Endothelial cell of hepatic sinusoid (primary cell): Measurements from ENCODE around the gene EEFSEC.
"Not testable (repeated sequence)": the region's sequence is repeated elsewhere in the genome, so short reads cannot be mapped to it uniquely, and the experiment has no call there.

Source experiments
- in situ Hi-C: cut with HindIII; loops from 2 replicates; pipeline ENCODE4 v1.10.0; 2017; ENCODE audit warnings: low sequenced_read_pairs

Gene EEFSEC

DNA sequence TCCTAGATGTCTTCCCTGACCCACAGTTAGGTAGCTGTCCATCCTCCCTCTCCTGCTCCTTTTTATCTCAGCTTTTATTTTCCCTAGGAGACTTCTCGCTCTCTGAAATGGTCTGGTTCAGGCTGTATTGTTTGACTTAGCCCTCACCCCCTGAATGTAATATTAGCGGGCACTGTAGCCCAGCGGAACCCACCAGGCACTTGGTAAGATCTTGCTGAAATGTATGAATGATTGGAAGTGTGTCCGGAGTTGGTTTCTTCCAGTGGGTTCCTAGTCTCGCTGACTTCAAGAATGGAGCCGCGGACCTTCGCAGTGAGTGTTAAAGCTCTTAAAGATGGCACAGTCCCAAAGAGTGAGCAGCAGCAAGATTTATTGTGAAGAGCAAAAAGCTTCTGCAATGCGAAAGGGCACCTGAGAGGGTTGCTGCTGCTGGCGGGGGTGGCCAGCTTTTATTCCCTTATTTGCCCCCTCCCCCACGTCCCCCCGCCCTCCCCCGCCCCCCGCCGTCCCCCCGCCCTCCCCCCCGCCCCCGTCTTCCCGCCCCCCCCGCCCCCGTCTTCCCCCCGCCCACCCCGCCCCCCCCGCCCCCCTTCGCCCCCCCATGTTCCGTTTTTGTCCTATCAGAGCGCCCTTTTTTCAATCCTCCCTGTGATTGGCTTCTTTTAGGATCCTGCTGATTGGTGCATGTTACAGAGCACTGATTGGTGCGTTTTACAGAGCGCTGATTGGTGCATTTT is 694 bp upstream of the EEFSEC start:
- in situ Hi-C loops = no loop called here

DNA sequence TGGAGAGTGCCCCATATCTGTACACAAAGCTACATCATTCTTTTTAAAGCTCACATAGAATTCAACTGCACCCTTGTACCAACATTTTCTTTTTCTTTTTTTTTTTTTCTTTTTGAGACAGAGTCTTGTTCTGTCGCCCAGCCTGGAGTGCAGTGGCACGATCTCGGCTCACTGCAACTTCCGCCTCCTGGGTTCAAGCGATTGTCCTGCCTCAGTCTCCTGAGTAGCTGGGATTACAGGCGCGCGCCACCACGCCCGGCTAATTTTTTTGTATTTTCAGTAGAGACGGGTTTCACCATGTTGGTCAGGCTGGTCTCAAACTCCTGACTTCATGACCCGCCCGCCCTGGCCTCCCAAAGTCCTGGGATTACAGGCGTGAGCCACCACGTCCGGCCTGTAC is 1.1 kb downstream of the EEFSEC start:
- in situ Hi-C loops = not testable (repeated sequence)

DNA sequence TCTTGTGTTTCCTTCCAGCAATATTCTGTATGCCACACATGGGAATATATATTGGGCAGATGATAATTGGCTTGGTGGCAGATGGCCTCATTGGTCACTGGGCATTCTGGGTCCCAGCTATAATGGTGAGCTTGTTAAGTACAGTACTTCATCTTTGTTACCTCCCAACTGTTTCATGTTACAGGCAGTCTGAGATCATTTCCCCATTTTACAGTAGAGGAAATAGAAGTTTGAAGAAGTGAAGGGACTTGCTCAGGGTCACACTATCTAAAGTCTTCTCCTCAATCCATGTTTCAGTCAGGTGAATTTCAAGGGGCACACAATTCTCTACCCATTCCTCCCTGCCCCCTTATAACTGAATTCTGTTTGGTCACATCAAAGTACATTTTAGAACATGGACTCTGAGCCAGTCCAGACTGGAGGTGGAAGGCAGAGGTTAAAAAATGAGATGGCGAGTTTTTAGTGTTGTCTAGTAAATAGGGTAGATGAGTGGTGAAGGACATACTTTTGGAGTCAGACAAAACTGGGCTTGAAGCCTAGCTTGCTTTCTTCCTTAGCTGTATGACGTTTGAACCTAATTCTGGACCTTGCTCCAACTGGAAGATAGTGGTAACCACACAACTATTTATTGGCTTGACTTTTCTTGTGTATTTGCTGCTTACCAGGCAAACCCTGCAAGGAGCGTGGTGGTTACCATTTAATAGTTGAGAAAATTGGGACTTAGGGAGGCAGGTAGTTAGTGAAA is 2.5 kb downstream of the EEFSEC start:
- in situ Hi-C loops = no loop called here

DNA sequence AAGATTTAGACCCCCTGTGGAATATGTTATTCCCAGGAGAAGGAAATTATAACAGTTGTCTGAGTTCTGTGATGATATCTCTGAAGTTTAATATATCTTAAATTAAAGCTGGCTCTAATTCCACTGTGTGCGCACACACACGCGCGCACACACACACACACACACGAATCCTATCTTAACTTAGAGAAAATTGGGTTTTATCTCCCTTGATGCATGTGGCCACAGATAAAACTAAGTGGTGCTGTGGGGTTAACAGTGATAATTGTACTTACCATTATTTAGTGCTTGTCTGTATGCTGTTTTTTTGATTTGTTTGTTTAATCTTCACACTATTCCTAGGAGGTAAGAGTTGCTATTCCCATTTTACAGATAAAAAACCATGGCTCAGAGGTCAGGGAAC is 7.4 kb downstream of the EEFSEC start:
- in situ Hi-C loops = no loop called here

DNA sequence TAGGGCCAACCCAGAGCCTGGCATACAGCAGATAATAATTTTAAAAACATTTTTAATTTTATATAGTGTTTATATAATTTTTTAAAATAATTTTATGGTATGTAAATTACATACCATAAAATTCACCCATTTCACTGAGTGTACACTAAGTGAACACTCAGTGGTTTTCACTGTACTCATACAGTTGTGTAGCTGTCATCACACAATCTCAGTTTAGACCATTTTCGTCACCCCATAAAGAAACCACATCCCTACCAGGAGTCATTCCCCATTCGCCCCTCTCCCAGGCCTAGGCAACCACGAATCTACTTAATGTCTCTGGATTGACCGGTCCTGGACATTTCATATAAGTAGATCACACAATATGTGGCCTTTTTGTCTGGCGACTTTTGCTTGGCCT is 10.2 kb downstream of the EEFSEC start:
- in situ Hi-C loops = no loop called here

DNA sequence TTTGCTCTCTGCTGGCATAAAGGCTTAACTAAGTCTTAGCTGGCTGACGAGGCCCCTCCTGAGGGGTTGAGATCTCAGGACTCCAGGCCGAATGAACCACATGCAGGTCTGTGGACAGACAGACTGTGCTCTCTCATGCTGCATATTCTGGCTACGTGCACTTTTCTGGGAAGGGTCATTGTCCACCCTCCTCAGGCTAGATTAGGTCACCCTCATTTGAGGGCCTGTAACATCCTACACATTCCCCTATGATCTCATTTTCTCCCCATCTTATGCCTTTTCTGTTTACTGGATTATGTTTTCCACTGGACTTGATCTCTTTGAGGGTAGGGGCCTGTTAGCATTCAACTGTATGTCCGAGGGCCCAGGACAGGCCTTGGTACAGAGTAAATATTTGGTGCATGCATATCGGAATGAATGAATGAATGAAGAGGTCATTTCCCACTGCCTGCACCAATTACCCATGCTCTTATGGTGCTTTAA is 13.7 kb downstream of the EEFSEC start:
- in situ Hi-C loops = no loop called here

DNA sequence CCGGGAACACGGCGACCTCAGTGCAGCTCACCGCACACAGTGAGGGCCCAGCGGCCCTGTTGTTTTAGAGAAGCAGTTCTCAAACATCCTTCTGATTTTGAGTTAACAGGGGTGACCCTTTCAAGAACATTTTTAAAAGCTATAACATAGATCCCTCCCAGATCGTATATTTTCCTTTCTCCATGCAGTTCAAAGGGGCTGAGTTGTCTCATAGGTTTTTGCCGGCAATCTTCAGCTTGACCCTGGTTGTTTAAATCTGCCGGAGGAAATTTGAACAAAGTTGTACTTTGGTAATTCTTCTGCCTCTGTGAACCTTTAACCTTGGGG is 14.3 kb downstream of the EEFSEC start:
- in situ Hi-C loops = no loop called here

DNA sequence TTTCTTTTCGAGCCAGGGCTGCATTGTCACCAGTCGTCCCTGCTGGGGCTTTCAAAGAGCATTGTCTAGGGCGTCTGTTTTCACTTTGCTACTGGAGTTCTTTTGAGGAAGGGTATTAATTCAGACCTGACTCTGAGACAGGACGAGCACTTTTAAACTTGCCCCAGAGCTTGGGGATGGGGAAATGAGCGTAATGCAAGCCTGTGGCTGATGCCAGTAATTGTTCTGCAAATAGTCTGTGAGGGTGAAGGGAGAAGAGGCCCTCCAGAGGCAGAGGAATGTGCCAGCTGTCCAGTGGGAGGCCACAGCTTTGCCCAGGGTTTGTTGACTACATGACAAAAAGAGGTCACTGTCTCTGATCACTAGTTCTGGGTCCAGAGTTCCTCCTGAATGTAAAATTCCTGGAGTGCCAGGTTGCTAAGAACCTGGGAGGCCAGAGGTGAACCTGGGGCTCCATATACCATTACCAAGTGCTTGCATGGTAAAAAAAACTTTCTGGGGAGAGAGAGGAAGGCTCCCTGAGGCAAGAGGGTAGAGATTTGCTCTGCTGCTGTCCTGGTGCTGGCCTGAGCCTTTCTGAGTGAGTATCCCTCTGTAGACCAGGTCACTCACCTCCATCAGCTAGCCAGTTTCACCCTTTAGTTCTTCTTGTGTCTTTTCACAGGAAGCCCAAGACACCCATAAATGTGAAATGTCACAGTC is 14.8 kb downstream of the EEFSEC start:
- in situ Hi-C loops = no loop called here

DNA sequence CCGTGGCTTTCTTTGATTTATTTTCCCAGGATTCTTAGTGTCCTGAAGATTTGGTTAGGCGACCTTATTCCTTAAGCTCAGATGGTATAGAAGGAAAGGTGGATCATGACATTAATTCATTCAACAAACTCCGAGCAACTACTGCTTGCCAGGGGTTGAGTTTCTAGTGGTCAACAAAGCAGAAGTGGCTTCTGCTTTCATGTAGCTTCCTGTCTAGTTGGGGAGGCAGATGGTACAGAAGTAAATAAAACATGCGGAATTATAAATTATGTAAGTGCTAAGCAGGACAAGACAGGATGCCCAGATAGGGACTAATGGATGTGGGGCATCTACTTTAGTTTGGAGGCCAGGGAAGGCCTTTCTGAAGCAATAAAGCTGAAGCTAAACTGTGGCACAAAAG is 15.6 kb downstream of the EEFSEC start:
- in situ Hi-C loops = no loop called here

DNA sequence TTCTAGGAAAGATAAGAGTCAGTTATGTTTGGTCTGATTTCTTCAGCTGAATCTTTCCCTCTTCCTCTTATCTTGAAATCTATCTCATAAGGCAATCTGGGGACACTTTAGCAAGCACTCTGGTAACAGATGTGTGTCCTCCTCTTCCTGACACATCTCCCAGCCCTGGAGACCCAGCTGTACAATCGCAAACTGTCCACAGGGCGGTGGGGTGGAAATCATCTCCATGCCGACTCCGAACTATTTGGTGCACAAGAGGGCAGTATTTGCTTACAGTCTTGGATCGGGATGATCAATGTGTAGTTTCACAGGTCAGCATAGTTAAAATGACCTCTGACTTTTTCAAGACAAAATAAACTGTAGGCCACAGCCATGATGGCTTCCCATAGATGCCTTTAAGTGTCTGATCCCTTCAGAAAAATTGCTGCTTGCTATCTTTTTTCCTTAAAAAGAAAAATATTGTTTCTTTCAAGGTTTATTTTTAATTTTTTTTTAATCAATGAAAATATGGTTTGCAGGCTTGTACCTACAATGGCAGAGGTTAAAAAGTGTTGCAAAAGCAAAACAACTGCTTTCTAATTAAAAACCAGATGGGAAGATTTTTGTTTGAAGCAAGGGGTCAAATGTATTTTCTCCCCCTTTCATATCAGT is 17.7 kb downstream of the EEFSEC start:
- in situ Hi-C loops = loop anchor here (10.0 kb wide), 1 partner anchor 214 kb away; no protein-coding TSS in a partner anchor

DNA sequence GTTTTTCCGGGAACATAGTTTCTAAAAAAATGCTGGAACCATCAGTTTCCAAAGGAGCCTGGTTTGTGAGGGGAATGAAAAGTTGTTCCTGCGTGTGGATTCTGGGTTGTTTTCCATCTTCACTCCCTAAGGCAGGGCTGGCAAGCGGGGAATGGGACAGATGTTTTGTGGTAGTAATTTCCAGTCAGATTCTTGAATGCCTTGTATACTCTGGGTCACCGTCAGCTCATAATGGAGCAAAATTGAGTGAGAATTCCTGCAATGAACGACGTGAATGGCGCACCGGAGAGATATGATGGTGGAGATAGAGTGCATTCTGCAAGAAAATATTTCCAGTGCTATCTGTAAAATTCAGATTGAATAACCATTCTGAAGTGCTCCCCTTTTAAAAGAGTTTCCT is 19.9 kb downstream of the EEFSEC start:
- in situ Hi-C loops = loop anchor here (10.0 kb wide), 1 partner anchor 212 kb away; no protein-coding TSS in a partner anchor

DNA sequence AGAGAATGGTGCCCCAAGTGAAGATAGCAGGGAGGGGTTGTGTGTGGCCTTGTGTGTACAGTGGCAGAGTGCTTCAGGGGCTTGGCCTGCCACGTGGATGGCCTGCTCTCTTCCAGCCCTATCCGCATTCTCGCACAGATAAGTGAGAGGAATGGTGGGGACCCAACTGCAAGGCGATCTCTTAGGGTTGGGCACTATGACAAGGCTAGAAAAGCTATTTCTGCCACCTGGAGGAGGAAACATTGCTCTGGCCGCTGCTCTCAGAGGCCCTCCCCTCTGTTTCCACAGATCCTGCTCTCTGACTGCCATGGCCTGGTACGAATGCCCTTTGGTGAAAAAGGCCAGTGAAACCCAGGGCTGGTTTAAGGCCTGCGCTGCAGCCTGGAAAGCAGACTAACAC is 20.6 kb downstream of the EEFSEC start:
- in situ Hi-C loops = loop anchor here (10.0 kb wide), 1 partner anchor 211 kb away; no protein-coding TSS in a partner anchor

DNA sequence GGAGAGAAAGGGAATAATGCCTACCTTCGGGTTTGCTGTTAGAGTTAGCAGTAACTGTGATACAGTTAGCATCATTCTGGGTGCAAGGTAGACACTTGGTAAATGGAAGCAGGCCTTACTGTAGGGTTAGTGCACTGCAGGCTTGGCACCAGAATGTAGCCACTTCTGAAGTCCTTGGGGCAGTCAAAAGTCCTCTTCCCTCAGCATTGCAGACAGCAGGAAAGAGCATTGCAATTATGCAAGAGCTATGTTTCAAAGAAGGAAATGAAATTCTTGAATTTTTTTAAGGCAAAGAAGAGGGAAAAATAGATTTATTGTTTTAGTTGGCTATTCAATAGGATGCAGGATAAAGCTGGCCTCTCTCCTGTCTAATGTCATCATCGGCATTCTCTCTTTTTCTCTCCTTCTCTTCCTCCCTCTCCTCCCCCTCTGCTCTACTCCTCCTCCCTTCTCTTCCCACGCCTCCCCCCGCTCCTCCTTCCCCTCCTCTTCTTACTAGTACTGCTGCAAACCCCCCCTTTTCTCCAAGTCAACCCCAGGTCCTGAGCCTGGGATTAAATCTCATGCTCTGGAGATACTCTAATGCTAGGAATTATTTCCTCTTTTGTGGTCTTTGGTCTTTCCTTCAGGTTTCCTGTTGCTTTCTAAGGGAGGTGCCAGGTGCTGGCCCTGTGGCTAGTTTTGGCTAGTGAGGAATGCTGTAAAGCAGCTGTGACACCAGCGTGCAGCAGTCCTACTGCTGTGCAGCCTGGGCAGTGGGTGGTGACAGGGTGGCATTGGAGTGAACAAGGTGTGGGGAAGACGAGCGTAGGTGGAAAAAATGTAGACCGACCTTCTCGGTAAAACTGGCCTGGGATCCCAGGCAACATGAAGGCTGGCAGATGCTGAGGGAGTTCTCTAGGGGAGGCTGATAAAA is 21.7 kb downstream of the EEFSEC start:
- in situ Hi-C loops = loop anchor here (10.0 kb wide), 1 partner anchor 210 kb away; no protein-coding TSS in a partner anchor

DNA sequence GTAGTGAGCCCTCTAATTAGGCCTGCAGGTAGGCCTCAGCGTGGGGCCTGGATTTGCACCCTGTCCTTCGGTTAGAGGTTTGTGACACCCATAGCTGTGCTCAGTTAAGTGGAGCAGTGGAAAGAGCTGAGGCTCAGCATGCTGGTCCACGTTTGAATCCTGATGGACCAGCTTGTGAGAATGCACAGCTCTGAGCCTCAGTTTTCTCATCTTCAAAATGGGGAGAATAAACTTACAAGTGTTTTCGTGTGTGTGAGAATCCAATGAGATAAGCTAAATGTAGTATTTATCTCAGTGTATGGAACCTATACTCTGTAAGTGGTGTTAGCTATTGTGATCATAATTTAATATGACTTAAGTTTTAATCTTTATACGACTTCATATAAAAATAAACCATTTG is 22.5 kb downstream of the EEFSEC start:
- in situ Hi-C loops = loop anchor here (10.0 kb wide), 1 partner anchor 209 kb away; no protein-coding TSS in a partner anchor

DNA sequence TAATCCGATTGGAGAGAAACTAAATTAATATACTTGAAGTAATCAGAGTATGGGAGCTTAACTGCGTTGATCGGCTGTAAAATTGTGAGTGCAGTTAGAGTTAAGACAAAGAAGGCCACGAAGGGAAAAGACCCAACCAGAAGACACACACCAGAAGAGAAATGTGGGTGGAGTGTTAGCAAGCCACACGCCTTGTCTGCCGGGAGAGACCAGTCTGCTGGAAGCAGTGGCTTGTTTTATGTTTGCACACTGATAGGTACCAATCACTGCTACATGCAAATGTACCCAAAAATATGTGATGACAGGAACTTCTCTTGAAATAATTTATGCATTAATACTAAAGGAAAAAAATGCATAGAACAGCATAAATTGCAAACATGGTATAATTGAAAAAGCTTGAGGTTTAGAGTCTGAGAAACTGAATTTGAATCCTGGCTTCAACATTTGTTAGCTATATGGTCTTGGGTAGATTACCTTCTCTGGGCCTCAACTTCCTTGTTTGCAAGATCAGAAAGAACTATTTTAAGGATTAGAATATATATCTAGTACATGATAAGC is 23.1 kb downstream of the EEFSEC start:
- in situ Hi-C loops = loop anchor here (10.0 kb wide), 1 partner anchor 208 kb away; no protein-coding TSS in a partner anchor

DNA sequence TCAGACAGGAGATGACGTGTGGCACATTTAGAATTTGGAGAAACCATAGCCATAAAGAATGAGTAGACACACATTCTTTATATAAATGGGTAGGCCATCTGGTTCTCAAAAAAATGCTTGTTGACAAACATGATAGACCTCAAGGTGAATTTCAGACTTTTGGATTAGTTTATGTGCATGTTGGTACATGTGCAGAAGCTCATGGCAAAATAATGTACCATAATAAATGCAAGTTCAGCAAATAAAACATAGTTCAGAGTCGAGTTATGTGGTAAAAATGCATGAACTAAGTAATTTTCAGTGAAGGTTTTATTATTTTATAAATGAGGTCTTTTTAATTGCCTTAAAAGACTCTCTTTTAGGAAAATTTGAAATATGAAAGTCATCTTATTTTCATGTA is 24.6 kb downstream of the EEFSEC start:
- in situ Hi-C loops = loop anchor here (10.0 kb wide), 1 partner anchor 207 kb away; no protein-coding TSS in a partner anchor

DNA sequence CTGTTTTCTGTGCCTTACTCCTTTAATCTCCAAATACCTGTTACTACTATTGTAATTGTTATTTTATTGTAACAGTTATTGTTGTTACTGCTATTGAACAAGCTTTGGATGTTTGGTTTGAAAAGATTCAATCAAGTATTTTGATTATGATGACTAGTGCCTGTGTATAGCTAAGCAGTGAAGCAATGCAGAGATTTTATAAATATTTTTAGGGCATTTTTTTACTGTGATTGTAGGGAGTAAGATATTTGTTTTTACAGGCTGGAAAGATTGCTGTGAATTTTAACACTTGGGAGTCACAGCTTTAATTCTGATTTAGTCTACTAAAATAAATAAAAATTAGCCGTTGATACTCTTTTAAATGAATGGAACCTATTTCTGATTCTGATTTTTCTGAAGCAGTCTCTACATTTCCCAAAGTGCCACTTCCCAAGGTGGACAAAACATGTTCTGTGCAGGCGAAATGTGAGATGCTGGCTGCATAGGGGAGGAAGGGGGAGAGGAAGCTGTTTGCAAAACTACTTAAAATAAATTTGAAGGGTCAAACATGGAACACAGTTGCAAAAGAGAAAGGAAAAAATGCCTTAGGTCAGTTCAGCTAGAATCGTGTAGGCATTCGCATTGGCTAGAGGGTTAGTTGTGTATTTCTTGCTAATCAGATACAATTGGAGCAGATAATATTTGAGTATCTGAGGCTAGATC is 25.7 kb downstream of the EEFSEC start:
- in situ Hi-C loops = loop anchor here (10.0 kb wide), 1 partner anchor 206 kb away; no protein-coding TSS in a partner anchor

DNA sequence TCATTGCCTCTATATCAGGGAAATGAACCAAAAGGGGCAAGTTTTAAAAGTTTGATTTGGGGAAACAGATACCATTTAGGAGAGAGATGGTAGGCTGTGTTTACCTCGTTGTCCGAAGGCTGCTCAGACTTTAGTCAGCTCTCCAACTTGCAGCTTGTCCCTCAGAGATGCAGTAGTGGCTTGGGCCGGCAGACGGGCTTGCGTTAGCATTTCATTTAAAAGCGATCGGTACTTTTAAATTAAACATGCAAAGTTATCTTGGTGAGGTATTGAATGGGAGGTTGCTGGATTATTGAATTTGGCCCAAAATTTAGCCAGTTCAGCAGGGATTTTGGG is 26.2 kb downstream of the EEFSEC start:
- in situ Hi-C loops = loop anchor here (10.0 kb wide), 1 partner anchor 205 kb away; no protein-coding TSS in a partner anchor

DNA sequence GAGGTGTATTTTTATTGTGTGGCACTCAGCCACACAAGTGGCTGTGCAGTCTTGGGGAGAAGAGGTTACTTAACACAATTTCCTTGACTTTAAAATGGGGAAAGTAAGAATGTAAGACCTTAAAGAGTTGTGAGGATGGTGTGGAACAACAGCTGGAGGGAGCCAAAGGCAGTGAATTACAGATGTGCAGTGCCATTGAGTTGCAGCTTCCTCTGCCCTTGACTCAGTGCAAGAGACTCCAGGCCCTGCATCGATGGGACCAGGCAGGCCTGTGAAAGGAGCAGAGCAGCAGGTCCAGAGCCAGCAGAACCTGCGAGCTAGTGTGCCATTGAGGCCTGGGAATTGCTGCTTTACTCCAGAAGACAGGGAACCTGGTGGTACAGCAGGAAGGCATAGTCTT is 27.2 kb downstream of the EEFSEC start:
- in situ Hi-C loops = no loop called here
